Dedifferentiated amniotic fluid mesenchymal stem cell (primary cell): ENCODE data around the gene PSAP.

ENCODE experiments used
- DNase-seq: peaks from one replicate; pipeline ENCODE4 v3.0.0-alpha.2; 2016; ENCODE audit errors: extremely low spot score

The PSAP gene

DNA sequence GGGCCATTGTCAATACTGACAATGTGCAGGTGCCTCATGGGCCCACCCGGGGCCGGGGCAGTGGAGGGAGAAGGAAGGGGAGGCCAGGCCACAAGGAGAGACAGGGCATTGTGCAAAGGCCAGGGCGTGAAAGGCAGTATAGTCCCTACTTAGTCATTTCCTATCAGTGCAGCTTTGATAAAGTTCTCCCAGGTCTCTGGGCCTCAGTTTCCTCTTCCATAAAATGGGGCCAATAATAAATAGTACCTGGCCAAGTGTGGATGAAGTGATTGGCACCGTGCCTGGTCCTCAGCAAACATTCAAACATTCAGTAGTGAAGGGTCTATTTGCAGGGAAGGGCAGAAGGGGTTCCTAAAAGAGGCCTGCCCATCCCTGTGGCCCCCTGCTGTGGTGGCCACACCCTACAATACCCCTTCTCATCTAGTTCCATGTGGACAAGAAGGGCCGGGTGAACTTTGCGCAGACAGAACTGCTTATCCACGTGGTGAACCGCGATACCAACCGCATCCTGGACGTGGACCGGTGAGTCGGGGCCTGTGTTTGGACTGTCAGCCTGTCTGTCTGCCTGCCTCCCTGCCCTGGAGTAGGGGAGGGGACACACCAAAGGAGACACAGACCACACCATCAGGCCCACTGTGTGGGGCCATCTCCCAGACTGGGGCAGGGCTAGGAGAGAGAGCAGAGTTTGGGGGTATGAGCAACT lies 40.9 kb downstream of the PSAP start:
- DNase-seq, result no peak

DNA sequence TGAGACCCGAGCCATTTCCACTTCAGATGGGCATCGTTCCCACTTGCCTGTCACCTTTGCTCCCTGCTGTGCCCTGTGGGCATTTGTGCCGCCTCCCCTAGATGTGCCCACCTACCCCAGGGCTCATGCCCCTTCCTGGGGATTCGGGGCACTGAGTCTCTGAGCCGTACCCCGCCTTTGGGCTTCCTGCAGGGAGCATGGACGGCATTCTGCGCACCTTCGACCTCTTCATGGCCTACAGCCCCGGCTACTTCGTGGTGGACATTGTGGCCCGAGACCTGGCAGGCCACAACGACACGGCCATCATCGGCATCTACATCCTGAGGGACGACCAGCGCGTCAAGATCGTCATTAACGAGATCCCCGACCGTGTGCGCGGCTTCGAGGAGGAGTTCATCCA lies 41.4 kb downstream of the PSAP start:
- no peak for DNase-seq

DNA sequence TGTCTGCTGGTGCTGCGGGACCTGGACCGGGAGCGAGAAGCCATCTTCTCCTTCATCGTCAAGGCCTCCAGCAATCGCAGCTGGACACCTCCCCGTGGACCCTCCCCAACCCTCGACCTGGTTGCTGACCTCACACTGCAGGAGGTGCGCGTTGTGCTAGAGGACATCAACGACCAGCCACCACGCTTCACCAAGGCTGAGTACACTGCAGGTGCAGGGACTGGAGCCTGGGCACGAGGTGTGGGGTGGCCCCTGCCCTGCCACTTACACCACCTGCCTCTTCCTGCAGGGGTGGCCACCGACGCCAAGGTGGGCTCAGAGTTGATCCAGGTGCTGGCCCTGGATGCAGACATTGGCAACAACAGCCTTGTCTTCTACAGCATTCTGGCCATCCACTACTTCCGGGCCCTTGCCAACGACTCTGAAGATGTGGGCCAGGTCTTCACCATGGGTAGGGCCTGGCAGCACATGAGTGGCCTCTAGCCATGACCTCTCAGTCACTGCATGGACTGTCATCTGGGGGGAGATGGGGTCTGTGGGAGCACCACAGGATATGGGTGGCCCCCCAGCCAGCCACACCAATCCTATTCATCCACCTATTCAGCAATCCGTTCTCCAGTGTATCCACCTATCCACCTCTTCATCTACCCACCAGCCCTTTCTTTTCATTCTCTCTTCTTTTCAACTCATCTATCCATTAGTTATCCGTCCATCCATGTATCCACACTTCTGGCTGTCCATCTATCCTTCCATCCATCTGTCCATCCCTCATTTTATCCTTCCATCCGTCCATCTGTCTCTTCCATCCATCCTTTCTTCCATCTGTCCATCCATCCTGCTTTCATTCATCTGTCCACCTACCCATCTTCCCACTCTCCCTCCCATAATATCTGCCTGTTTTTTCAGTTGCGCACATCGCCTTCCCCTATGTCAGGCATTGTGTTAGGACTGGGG lies 43.2 kb downstream of the PSAP start:
- no peak for DNase-seq

DNA sequence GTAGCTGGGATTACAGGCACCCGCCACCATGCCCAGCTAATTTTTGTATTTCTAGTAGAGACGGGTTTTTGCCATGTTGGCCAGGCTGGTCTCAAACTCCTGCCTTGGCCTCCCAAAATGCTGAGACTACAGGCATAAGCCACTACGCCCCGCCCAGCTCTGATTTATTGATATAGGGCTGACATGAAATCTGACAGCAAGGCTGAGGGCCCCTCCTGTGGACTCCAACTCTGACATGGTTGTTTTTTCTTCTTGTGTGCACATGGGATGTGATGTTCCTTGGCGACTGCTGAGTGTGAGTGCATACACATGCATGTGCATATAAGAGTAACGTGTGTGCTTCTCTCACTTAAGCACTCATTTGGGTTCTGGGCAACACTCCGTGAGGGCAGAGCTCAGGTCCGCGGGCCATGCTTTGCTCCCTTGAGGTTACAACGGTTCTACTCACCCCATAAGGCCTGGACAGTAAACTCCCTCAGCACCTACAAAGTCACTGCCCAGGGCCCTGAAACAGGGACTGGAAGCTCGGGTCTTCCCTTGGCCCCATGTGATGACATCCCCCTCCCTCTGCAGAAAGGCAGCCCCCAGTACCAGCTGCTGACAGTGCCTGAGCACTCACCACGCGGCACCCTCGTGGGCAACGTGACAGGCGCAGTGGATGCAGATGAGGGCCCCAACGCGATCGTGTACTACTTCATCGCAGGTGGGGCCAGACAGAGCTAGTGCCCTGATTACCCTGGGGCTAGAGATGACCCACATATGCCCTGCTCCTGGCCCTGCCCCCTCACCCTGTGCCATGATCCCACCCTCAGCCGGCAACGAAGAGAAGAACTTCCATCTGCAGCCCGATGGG lies 44.1 kb downstream of the PSAP start:
- DNase-seq, result no peak

DNA sequence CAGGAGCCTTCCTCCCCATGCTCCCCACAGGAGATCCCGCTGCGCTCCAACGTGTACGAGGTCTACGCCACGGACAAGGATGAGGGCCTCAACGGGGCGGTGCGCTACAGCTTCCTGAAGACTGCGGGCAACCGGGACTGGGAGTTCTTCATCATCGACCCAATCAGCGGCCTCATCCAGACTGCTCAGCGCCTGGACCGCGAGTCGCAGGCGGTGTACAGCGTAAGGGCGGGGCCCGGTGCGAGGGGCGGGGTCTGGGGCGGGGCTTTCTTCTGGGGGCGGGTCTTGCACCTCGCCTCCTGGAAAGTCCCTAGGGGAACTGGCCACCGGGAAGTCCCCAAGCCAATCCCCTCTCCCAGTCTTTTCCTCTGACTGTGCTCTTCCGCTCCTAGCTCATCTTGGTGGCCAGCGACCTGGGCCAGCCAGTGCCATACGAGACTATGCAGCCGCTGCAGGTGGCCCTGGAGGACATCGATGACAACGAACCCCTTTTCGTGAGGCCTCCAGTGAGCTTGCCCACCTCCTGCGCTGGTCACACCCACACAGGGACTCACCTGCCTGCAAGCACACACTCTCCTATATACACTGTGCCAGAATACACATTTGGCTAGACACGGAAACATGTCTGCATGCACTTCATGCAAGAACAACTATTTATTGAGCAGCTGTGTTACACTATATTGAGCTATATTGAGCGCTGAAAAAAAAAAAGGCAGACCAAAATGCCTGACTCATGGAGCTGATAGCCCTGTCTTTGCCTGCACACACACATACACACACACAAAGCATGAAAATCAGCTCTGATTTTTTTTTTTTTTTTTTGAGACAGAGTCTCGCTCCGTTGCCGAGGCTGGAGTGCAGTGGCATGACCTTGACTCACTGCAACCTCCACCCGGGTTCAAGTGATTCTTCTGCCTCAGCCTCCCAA lies 45.0 kb downstream of the PSAP start:
- DNase-seq, result no peak

DNA sequence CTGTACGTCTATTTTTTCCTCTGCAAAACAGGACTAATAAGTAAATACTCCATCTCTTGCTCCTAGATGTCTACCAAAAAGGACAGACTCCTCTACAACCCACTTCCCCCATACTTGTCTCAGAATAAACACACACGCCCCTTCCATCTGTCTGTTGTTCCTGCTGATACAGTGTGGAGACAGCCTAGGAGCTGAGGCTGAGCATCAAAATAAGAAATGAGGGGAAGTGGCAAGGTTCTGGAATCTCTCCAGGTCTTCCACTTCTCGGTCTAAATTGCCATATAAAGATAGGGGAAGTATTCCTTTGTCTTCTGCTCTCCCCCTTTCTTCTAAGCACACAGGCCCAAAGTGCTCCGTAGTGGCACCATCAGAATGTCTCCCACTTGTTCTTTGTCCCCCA lies 47.0 kb downstream of the PSAP start:
- DNase-seq, result no peak

DNA sequence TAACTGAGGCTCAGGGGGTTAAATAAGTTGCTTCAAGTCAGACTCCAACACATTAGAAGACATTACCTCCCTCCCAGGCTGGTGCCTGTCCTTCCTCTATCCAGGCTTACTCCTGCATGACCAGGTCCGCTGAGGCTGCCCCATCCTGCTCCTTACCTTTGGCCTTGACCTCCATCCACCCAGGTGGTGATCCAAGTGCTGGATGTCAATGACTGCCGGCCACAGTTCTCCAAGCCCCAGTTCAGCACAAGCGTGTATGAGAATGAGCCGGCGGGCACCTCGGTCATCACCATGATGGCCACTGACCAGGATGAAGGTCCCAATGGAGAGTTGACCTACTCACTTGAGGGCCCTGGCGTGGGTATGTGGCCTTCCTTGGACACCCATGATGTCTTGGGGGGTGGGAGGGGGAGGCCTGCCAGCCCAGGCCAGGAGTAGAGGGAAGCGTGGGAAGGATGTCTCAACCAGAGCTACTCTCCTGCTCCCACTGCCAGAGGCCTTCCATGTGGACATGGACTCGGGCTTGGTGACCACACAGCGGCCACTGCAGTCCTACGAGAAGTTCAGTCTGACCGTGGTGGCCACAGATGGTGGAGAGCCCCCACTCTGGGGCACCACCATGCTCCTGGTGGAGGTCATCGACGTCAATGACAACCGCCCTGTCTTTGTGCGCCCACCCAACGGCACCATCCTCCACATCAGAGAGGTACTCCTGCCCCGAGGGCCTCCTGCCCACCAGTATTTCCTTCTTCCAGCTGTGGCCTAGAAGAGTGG lies 48.1 kb downstream of the PSAP start:
- DNase-seq, result no peak

DNA sequence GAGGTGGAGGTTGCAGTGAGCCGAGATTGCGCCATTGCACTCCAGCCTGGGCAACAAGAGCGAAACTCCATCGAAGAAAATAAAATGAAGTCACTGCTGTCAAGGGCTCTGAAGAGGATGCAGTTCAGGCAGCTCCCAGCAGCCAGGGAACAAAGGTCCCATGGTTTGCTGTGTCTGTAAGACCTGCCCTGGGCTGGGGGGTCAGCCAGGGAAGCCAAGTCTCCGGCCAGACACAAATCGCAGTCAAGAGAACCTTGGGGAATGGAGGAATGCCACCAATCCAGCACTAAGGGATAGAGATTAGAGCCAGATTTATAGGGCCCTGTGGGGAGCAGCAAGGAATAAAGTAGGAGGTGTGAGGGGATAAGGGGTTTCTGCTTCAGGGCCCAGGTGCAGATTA lies 48.8 kb downstream of the PSAP start:
- no peak for DNase-seq

DNA sequence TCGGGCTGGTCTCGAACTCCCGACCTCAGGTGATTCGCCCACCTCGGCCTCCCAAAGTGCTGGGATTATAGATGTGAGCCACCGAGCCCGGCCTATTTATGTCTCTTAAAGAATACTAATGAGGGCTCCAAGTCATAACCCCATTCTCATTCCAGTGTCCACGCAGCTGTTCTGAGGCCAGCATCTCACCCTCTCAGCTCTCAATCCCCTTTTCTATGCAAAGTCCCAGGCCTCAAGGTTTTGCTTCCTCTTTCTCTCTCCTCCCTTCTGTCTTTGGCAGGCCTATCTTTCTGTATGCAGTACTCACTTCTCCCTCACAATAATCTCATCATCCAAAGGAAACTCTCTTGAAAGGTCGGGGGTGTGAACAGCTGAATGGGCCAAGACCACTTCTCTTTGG lies 49.7 kb downstream of the PSAP start:
- no peak for DNase-seq

DNA sequence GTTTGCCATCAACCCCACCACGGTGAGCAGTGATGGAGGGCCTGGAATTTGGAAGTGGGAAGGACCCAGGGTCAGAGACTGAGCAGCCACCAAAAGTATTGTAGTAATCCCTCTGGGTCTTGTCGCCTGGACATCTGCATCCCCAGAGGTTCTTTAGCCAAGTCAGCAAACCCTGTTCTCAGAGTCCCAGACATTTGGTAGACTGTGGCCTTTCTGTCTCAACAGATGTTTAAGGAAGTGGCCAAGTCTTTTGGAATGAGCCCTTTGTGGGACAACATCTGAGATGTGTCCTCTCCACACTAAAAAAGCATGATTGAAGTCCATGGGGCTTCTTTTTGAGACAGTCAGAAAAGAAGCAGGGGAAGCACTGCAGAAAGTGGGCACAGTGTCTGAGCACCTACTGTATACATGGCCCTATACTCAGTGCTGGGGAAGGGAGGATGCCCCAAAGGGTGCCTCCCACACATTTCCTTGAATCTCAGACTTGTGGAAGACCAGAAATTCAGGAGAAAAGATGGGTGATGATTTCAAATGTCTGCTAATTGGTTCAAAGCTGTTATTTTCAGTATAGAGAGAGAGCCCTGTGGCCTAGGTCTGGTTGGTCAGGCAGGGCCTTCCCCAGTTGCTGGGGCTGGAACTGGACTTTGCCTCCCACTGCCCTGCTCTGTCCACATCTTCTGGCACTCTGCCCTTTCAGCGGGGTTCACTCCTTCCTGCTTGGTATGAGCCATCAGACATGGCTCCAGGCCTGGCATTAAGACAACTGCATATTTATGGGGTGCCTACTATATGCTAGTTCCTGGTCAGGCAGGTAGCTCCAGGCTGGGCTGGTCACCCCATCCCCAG lies 51.2 kb downstream of the PSAP start:
- no peak for DNase-seq

DNA sequence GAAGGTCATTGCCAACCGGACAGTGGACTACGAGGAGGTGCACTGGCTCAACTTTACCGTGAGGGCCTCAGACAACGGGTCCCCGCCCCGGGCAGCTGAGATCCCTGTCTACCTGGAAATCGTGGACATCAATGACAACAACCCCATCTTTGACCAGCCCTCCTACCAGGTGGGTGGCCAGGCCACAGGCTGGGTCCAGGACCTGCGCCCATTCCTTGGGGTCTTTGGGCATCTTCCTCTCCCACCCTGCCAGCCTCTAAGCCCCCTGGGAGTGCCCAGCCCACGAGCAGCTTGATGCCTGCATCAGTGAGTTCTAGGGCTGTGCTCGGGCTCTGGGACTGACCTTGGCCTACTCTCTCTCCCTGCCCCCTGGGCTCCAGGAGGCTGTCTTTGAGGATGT lies 51.9 kb downstream of the PSAP start:
- no peak for DNase-seq

DNA sequence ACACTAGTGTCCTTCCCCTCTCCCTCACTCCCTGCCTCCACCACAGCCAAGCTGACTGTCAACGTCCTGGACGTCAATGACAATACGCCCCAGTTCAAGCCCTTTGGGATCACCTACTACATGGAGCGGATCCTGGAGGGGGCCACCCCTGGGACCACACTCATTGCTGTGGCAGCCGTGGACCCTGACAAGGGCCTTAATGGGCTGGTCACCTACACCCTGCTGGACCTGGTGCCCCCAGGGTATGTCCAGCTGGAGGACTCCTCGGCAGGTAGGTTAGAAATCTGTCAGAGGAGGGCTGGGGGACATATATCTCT lies 52.8 kb downstream of the PSAP start:
- no peak for DNase-seq

DNA sequence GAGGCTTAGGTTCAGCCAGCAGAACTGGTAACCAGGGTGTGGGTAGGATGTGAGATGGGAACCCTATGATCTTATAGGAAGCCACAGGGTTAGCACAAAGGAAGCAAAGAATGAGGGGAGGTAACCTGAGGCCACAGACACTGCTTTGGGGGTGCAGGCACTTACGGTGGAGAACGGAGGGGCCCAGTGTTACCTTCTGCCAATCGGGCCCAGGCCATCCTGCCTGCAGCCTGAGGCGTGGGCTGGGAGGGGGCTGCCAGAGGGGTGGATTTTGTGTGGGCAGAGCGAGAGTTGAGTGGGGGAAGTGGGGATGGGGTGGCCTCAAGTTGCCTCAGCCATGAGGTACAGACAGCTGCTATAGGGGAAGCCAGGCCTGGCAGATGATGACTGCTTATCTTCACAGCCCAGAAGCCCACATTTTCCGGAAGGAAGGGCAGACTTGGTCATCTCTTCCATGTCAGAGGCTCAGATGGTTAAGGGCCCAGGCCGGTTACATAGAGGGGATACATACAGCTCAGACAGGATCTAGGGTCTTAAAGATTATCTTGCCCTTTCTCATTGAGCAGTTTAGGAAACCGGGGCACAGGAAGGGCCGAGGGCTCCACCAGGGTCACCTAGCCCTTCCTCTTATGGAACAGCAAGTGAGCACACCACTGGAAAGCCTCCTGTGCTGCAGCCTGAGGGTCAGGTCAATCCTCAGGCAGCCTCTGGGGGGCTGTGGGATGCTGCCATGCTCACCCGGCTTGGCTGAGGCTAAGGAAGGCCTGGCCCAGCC lies 53.3 kb downstream of the PSAP start:
- DNase-seq, result no peak

DNA sequence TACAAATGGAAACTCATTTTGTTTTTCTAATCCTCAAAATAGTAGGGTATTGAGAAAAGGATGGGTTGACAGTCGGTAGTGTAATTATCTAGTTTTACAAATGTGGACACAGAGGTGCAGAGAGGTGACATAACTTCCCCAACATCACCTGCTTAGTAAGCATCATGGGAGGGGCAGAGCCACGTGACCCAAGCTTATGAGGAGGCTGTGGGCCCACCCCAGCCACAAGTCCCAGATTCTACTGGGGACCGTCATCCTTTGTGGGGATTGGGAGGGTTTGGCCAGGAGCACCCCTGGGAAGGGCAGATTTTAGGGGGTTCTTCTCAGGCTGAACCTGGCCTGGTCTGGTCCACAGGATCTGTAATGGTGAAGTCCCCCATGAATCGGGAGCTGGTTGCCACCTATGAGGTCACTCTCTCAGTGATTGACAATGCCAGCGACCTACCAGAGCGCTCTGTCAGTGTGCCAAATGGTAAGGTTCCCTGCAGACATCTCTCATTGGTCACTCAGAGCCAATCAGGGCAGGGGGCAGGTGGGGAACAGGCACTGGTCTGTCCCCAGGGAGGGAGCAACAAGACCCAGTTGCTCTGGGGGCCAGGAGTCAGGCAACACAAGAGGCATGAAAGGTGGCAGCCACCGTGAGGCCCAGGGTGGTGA lies 54.2 kb downstream of the PSAP start:
- DNase-seq, result no peak

DNA sequence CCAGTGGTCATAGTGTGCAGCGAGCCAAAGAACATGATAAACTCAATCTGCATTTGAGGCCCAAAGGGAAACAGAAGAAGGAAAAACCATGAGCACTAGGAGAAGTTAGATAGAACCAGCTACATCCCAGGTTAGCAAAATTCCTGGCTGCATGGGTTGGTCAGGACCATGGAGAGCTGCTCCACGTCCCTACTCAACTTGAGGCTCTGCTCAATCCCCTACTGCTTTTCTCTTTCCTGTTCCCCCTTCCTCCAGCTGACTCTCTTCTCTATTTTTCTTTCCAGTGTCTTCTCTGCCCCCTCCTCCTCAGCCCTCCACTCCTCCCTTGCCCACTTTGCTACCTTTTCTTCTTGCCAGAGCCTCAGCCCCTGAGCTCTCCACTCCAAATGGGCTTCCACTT lies 55.8 kb downstream of the PSAP start:
- no peak for DNase-seq

DNA sequence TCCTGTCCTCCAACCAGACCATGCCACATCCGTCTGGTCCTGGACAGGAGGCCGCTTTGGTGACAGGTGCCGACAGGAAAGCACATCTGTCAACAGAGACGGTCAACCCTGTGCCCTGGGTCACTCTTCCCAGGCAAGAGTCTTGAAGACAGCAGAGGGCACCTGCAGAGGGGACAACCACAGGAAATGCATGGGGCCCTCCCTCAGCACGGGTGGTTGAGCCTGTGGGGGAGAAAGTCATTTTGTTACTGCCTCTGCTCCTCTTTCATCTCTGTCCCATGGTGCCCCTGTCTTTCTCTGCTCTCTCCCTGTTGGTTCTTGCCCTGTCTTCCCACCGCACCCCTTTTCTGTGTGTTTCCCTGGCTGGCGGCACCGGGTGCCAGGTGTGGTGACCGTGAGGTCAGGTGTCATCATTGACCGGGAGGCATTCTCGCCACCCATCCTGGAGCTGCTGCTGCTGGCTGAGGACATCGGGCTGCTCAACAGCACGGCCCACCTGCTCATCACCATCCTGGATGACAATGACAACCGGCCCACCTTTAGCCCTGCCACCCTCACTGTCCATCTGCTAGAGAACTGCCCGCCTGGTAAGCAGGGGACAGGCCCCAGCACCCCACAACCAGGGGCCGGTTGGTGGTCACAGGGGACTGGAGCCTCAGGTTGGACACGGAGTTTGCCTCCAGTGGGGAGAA lies 60.2 kb downstream of the PSAP start:
- no peak for DNase-seq

DNA sequence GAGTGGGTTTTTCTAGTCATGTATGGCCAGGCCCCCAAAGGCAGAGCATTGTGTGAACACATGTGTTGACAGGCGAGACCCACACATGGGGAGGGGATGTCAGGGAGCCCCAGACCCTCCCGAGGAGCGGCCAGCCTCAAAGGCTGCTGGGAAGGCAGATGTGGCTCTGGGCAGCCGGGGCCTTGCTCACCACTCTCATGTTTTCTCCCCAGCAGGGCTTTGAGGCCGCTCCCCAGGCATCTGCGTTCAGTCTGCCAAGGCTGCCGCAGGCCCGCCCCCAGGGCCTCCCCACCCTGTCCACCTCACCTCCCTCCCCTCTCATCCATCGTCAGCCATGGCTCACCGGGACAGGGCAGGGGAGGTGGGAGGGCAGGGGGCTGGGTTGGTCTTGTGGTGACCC lies 61.2 kb downstream of the PSAP start:
- no peak for DNase-seq

DNA sequence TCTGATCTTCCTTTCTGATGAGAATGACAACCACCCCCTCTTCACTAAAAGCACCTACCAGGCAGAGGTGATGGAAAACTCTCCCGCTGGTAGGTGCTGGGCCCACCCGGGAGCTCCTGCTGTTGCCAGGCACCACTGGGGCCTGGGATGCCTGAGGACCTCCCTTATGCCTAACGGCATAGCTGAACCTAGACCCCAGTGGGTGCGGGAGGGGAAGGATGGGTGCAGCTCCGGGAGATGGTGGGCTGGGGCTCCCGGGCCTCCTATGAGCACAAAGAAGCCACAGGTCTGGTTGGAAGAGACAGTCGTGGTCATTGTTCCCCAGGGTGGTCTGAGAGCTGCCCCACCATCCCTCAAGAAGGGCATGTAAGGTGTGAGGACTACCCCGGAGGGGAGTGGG lies 62.1 kb downstream of the PSAP start:
- DNase-seq, result no peak
